ENCODE data around the gene MRFAP1L1. TPM values are rescaled to one million over a fixed set of nuclear protein-coding genes. Genes with fewer than 3 reads are reported as not detected.
"Not testable (repeated sequence)": the region's sequence is repeated elsewhere in the genome, so short reads cannot be mapped to it uniquely, and the experiment has no call there.

MRFAP1L1 gene
- total RNA-seq, 1 donor from 2014 or later: 109 TPM

DNA sequence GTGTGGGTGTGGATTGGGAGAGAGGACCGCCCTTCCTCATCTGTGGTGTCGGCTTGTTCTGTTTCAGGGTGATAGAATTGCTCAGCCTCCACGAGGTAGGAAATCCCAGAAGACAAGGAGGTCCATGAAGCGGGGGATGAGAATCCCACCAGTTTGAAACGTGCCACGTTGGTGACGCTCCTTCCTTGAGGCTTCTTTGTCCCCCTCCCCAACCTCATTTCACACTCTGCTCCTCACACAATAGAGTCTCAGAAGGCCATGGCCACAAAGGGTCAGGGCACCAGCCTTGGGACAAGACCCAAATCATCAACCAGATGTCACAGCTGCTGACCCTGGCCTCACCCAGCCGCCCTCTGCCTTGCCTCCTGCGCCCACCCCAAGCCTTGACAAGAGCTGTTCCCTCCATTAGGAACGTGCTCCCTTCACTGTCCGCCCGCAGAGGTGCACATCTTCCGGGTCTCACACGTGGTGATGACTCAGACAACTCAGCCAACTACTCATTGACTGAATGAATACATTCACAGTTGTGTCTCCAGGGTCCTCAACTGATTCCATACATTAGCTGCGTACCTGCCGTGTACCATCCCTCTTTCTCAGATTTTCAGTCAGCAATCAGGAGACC lies 24.6 kb upstream of the MRFAP1L1 start:
- no peak for DNase-seq (ENCODE audit: low read depth)

GRCh38 chr4:6733358-6734164 lies 23.9 kb upstream of the MRFAP1L1 start:
- no peak for DNase-seq (ENCODE audit: low read depth)

GRCh38 chr4:6732441-6733357 lies 23.0 kb upstream of the MRFAP1L1 start:
- peak; percentile 78 for DNase-seq (ENCODE audit: low read depth)

GRCh38 chr4:6731780-6732179 lies 22.1 kb upstream of the MRFAP1L1 start:
- no peak for DNase-seq (ENCODE audit: low read depth)

GRCh38 chr4:6731318-6731675 lies 21.6 kb upstream of the MRFAP1L1 start:
- DNase-seq (ENCODE audit: low read depth): no peak

- DNase-seq (ENCODE audit: low read depth): no peak
These were observed 21.1 kb upstream of the MRFAP1L1 start for GRCh38 chr4:6730603-6731317.

DNA sequence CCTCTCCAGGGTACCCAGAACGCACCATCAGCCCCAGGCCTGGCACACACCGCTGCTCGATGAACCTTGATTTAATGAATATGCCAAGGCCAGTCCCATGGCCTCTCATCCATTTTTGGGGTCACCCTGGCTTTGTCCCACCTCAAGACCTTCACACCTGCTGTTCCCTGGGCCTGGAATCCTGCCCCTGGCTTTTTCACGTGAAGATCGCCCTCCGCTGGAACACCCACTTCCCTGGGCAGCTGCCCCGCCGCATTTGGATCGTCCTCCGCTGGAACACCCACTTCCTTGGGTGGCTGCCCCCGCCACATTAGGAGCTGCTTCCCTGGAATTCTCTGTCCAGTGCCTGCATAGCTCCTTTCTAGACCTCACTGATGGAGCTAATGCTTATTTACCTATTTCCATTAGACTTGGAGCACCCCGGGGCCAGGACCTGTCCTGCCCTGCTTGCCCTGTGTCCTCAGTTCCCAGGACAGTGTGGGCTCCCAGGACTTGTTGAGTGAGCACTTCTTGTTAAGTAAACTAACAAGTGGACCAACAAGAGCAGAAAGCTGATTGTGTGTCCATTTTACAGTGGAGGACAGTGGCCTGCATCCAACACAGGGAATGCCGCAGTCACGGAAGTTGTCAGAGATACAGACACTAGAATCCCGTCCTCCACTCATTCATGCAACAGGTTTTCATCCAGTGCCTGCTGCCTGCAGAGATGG lies 18.8 kb upstream of the MRFAP1L1 start:
- no peak for DNase-seq (ENCODE audit: low read depth)

- no peak for DNase-seq (ENCODE audit: low read depth)
These were observed 18.2 kb upstream of the MRFAP1L1 start for GRCh38 chr4:6727943-6728250.

DNA sequence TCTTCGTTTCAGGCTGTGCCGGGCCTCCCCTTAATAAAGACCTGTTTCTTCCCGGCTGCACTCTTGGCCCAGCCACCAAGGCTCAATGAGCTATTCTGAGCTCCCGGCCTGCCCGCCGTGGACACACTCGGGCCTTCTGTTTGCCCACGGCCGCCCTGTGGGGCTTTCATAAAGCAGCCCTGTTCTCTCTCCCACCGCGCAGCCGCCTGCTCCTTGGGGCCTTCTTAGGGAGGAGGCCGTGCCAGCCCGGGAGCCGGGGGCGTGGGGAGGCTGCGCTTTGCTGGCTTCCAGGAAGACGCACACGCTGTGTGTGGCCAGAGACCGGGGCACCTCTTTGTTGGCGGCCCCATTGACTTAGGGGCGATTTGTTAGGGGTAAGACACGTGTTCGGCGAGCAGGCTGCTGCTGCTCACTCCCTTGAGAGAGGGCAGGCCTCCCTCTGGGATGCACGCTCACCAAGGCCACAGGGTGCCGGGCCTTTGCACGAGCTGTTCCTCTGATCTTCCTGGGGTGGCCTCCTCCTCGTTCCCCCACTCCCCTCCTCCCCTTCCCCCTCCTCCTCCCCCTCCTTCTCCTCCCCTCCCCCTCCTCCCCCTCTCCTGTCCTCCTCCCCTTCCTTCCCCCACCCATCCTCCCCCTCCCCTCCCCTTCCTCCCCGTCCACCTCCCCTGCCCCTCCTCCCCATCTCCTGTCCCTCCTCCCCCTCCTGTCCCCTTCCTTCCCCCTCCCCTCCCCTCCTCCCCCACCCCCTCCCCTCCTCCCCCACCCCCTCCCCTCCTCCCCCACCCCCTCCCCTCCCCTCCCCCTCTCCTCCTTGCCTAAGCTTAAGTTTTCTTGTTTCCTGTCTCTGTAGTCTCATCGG lies 17.6 kb upstream of the MRFAP1L1 start:
- DNase-seq (ENCODE audit: low read depth): no peak

GRCh38 chr4:6725427-6725961 lies 15.8 kb upstream of the MRFAP1L1 start:
- not testable (repeated sequence) for DNase-seq (ENCODE audit: low read depth)

- no peak for DNase-seq (ENCODE audit: low read depth)
These were observed 14.9 kb upstream of the MRFAP1L1 start for GRCh38 chr4:6724421-6725111.

- DNase-seq (ENCODE audit: low read depth): no peak
These were observed 14.2 kb upstream of the MRFAP1L1 start for GRCh38 chr4:6723851-6724250.

DNA sequence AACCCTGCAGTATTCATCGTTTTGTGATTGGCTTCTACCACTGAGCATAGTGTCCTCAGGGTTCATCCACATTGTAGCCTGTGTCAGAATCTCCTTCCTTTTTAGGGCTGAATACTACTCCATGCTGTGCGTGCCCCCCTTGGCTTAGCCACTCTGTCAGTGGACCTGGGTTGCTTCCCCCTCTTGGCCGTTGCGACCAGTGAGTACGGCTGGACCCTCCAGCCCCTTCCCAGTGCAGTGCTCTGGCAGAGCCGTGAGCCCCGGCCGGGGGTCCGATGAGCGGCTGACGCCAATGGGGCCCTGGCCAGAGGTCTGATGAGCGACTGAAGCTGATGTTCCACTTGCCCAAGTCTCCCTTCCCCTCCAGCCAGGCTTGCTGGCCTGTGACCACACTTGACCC lies 13.2 kb upstream of the MRFAP1L1 start:
- DNase-seq (ENCODE audit: low read depth): no peak

DNA sequence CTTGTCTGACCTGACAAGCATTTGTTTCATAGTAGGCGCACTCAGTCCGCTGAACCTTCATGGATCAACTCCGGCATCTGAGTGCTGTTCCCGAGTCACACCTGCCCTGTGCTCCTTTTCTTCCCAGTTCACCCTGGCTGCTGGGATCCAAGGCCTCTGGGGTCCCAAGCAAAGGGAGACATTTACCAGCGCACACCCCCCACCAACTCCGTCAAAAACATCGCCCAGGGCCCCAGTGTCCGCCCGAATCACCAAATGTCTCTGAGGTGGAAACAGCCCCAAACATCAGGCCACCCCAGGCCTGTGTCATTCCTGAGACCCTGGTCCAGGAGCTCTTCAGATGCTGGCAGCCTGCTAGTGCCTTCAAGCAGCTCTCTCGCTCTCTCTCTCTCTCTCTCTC lies 11.5 kb upstream of the MRFAP1L1 start:
- no peak for DNase-seq (ENCODE audit: low read depth)

DNA sequence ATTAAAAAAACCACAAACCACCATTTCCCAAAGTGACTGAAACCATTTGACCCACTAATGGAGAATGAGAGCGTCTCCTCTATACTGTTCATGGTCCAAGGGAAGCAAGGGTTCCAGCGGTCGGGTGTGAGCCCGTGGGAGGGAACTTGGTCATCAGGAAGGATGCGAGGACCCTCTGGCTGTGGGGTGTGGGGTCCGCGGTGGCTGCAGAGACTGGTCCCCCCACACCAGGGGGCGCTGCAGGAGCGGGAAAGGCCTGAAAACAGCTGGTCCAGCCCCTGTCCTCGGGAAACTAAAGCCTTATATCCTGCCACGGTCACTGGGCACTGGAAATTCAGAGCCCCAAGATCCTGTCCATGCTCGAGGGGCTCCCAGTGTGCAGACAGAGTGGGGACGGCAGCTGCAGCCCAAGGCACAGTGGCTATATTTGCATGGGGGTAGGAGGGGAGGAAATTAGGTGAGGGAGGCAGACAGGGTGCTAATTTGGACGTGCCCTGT lies 10.6 kb upstream of the MRFAP1L1 start:
- DNase-seq (ENCODE audit: low read depth): peak; percentile 32

GRCh38 chr4:6719611-6720179 lies 10.0 kb upstream of the MRFAP1L1 start:
- no peak for DNase-seq (ENCODE audit: low read depth)

DNA sequence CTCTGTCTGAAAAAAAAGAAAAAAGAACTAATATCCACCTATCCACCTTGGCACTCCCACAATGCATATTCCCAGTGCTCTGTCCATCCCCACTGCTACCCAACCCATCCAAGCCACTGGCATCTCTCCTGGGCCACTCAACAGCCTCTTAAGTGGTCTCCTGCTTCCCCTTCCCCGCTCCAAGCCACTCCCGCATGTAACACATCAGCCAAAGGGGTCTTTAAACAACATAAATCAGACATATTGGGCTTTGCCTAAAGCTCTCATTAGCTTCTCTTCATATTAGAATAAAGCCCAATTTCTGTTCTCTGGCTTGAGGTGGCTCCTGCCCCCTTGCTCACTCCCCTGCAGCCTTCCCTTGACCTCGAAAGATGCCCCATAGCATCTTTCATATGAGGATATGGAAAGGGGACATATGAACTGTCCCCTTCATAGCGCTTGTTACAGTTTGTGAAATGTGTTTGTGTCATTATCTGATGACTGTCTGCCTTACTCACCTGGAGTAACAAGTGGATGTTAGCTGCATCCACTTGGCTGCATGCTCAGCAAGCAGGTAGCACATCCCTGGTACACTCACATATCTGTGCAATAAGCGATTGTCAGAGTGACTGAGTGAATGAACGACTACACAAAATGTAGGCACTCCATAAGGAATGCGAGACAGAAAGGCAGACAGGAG lies 9.4 kb upstream of the MRFAP1L1 start:
- no peak for DNase-seq (ENCODE audit: low read depth)

- DNase-seq (ENCODE audit: low read depth): no peak
These were observed 7.4 kb upstream of the MRFAP1L1 start for GRCh38 chr4:6716958-6717655.

Data from renal cortical epithelial cell (primary cell).